ENCODE results near the gene ADIG. TPM values are rescaled to one million over a fixed set of nuclear protein-coding genes. Genes with fewer than 3 reads are reported as not detected.

ADIG gene
- total and polyA plus RNA-seq, 12 donors: 0.32 TPM; not detected in 11

GRCh38 chr20:38612751-38613515 lies 31.9 kb downstream of the ADIG start:
- H3K27me3 ChIP-seq: peaks cover 0 to 49% (median 29%) of the 10 kb centered on the region in 7 donors
- H3K4me3 ChIP-seq: no peak overlapping the region
- H3K4me1 ChIP-seq: no peaks in the 10 kb centered on the region
- intact Hi-C loops (cut with DNase I): no loop called here
- no peak for TF ChIP-seq CTCF (IDR thresholded peaks at IDR 0.05)
- H3K36me3 ChIP-seq: no peaks in the 10 kb centered on the region
- H3K9me3 ChIP-seq: no peaks in the 10 kb centered on the region
- ATAC-seq (no peak), DNase-seq (no peak)
- H3K27ac ChIP-seq: no peak overlapping the region
- WGBS, 2 donors: 49 to 54% methylated on average over 5 of the region's 5 CpGs

GRCh38 chr20:38615283-38615682 lies 34.3 kb downstream of the ADIG start:
- TF ChIP-seq CTCF (IDR thresholded peaks at IDR 0.05): no peak
- H3K9me3 ChIP-seq: no peaks in the 10 kb centered on the region
- H3K27me3 ChIP-seq: peaks cover 0 to 61% (median 36%) of the 10 kb centered on the region in 7 donors
- no peaks in the 10 kb centered on the region for H3K36me3 ChIP-seq
- no peak overlapping the region for H3K4me3 ChIP-seq
- no peaks in the 10 kb centered on the region for H3K4me1 ChIP-seq
- H3K27ac ChIP-seq: no peak overlapping the region
- 88 to 90% methylated on average over 15 of the region's 15 CpGs for WGBS, 2 donors
- DNase-seq (no peak), ATAC-seq (no peak)
- intact Hi-C loops (cut with DNase I): no loop called here

DNA sequence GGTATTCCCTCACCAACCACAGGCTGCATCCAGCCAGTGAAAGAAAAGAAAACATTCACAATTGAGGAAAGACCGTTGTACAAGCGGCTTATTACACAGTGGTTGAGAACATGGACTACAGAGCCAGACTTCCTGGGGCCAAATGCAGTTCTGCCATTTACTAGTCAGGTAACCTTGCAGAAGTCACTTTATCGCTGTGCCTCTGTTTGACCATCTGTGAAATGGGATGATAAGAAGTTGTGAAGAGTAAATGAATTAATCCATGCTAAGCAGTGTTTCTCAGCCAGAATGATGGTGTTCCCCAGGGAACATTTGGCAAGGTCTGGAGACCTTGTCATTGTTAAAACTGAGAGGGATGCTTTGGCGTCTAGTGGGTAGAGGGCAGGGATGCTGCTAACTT lies 35.5 kb downstream of the ADIG start:
- H3K36me3 ChIP-seq: no peaks in the 10 kb centered on the region
- H3K27me3 ChIP-seq: peaks cover 0 to 62% (median 40%) of the 10 kb centered on the region in 7 donors
- DNase-seq (no peak), ATAC-seq (no peak)
- no peaks in the 10 kb centered on the region for H3K4me1 ChIP-seq
- WGBS, 2 donors: 83 to 87% methylated on average over 4 of the region's 4 CpGs
- no peak overlapping the region for H3K27ac ChIP-seq
- H3K9me3 ChIP-seq: no peaks in the 10 kb centered on the region
- TF ChIP-seq CTCF (IDR thresholded peaks at IDR 0.05): no peak
- intact Hi-C loops (cut with DNase I): no loop called here
- H3K4me3 ChIP-seq: no peak overlapping the region

DNA sequence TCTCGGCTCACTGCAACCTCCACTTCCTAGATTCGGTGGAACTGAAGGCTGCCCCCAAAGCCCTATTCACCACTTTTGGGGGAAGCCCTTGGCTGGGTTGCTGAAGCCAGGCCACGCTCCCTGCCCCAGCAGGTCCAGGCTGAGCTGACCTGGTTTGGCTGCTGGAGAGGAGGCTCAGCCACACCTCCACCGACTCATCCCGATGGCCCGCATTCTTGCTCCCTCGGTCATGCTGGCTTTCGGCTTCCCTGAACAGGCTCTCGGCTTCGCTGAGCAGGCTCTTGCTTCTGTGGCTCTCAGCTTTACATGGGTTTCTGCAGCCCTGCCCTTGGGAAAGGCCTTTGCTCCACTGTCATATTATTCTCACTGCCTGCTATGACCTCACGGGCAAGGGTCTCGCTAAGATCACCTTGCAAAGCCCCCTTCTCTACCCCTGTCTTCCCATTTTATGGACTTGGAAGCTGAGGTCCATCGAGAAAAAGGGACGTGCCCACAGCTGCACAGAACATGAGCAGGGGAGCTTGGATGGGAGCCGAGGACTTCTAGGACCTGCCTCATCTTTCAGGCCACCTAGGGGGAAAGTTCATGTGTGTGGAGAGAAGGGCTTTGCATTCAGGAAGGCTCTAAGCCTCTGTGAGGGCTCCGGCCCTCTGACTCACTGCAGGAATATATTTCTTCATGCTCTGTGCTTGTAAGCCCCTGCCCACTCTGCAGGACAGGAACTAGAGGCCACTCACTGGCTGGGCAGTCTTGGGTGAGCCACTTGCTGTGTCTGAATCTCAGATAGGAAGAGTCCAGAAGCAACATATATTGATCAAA lies 36.2 kb downstream of the ADIG start:
- ATAC-seq (no peak), DNase-seq (no peak)
- Histone ChIP-seq H3K4me3 (no peak overlapping the region), H3K27me3 (peaks cover 0 to 61% (median 39%) of the 10 kb centered on the region in 7 donors), H3K9me3 (no peaks in the 10 kb centered on the region), H3K27ac (no peak overlapping the region), H3K4me1 (no peaks in the 10 kb centered on the region), H3K36me3 (no peaks in the 10 kb centered on the region)
- intact Hi-C loops (cut with DNase I): no loop called here
- TF ChIP-seq CTCF (IDR thresholded peaks at IDR 0.05): no peak
- WGBS, 2 donors: 65 to 82% methylated on average over 16 of the region's 16 CpGs
